ENCODE data around the gene PSEN1.

PSEN1 gene

DNA sequence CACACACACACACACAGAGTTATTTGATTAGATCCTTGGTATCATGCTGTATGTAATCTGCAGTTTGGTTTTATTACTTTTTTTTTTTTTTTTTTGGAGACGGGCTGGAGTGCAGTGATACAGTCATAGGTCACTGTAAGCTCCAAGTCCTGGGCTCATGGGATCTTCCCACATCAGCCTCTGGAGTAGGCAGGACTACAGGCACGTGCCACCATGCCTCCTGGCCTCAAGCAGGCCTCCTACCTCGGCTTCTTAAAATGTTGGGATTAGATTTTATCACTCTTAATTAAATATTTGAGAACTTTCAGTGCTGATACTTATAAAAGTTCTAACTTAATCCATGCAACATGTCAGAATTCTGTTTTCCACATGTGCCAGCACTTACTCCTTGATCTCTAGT is 31.3 kb upstream of the PSEN1 start:
- TF ChIP-seq, protein P1, sequence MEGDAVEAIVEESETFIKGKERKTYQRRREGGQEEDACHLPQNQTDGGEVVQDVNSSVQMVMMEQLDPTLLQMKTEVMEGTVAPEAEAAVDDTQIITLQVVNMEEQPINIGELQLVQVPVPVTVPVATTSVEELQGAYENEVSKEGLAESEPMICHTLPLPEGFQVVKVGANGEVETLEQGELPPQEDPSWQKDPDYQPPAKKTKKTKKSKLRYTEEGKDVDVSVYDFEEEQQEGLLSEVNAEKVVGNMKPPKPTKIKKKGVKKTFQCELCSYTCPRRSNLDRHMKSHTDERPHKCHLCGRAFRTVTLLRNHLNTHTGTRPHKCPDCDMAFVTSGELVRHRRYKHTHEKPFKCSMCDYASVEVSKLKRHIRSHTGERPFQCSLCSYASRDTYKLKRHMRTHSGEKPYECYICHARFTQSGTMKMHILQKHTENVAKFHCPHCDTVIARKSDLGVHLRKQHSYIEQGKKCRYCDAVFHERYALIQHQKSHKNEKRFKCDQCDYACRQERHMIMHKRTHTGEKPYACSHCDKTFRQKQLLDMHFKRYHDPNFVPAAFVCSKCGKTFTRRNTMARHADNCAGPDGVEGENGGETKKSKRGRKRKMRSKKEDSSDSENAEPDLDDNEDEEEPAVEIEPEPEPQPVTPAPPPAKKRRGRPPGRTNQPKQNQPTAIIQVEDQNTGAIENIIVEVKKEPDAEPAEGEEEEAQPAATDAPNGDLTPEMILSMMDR (IDR thresholded peaks at IDR 0.05; ENCODE audit: low read depth, low read length), result no peak
- Histone ChIP-seq H3K36me3 (peaks cover 90% of the 10 kb centered on the region), H3K9me3 (no peaks in the 10 kb centered on the region)

DNA sequence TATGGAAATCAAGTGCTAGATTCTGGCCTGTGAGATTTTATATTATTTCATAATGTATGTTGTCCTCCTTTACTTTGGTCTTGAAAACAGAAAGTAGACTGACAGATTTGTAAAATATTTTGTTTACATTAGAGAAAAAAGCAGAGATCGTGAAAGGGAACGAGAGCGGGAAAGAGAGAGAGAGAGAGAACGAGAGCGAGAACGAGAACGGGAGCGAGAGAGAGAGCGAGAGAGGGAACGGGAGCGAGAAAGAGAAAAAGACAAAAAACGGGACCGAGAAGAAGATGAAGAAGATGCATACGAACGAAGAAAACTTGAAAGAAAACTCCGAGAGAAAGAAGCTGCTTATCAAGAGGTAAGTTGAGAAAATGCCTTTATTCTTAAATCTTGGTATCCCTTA is 30.6 kb upstream of the PSEN1 start:
- Histone ChIP-seq H3K4me3 (ENCODE audit: low read depth, low read length) (no peak overlapping the region), H3K36me3 (peaks cover 90% of the 10 kb centered on the region)
- TF ChIP-seq, protein P1 (IDR thresholded peaks at IDR 0.05; ENCODE audit: low read depth, low read length), result no peak

More for the DNA sequence above, 31.3 kb upstream of the PSEN1 start:
- Histone ChIP-seq H3K27me3 (no peaks in the 10 kb centered on the region), H3K4me1 (no peaks in the 10 kb centered on the region; the same call in 1 of the 2 replicates), H3K4me3 (ENCODE audit: low read depth, low read length) (no peak overlapping the region)
- no peak for DNase-seq

DNA sequence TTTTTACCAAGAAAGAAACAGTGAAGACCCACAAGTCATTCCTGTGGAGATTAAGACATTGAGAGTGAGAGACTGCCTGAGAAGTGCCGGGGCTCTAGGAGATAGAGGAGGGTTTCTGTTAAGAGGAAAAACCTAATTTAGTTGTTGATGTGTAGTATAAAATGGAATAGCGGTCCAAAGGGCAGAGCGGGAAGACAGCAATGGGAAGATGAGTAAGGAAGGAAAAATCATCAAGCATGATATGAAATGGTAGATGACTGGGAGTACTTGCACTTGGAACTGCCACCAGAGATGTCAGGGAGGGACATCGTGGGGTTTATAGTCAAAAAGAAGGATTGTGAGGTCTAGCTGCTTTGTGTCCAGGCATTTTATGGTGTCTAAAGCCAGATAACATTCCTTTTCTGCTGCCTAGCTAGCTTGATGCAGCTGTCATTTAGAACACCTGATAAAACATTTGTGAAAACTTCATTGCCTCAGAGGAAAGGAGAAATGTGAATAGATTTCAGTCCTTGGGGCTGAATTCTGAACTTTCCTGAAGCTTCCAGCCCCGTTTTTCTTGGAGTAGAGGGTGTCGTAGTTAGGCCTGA is 20.1 kb upstream of the PSEN1 start:
- TF ChIP-seq, protein P1 (IDR thresholded peaks at IDR 0.05; ENCODE audit: low read depth, low read length), result no peak
- Histone ChIP-seq H3K4me3 (ENCODE audit: low read depth, low read length) (no peak overlapping the region), H3K27me3 (no peaks in the 10 kb centered on the region), H3K4me1 (0 out of 2 replicates have a peak, but pooled peaks cover 4% of the 10 kb centered on the region), H3K36me3 (peaks cover 82% of the 10 kb centered on the region), H3K9me3 (no peaks in the 10 kb centered on the region)
- no peak for DNase-seq

More for the DNA sequence above, 30.6 kb upstream of the PSEN1 start:
- DNase-seq, result no peak
- no peaks in the 10 kb centered on the region for H3K9me3 ChIP-seq
- no peaks in the 10 kb centered on the region for H3K27me3 ChIP-seq
- H3K4me1 ChIP-seq, result no peaks in the 10 kb centered on the region; the same call in 1 of the 2 replicates

DNA sequence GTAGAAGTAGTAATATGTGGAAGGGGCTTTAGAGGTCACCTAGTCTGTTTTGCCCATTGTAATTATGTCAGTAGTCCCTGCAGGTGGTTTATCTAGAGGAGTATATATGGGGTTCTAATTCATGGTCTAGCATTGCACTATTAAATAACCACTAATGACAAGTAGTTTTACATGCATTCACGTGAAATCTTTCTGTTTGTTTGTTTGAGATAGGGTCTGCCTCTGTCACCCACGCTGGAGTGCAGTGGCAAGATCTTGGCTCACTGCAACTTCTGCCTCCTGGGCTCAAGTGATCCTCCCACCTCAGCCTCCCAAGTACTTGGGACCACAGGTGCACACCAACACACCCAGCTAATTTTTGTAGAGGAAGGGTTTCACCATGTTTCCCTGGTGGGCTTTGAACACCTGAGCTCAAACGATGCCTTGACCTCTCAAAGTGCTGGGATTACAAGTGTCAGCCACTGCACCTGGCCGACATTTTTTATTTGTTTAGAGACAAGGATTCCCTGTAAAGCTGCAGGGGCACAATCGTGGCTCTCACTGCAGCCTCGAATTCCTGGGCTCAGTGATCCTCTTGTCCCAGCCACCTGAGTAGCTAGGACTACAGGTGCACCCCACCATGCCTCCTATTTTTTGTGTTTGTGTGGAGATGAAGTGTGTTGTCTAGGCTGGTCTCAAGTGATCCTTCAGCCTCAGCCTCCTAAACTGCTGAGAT is 12.0 kb upstream of the PSEN1 start:
- TF ChIP-seq, protein P1 (IDR thresholded peaks at IDR 0.05; ENCODE audit: low read depth, low read length), result no peak
- 0 out of 2 replicates have a peak, but pooled peaks cover 4% of the 10 kb centered on the region for H3K4me1 ChIP-seq
- no peaks in the 10 kb centered on the region for H3K27me3 ChIP-seq
- H3K4me3 ChIP-seq (ENCODE audit: low read depth, low read length), result no peak overlapping the region
- no peaks in the 10 kb centered on the region for H3K9me3 ChIP-seq
- no peak for DNase-seq
- H3K36me3 ChIP-seq, result peaks cover 32% of the 10 kb centered on the region

DNA sequence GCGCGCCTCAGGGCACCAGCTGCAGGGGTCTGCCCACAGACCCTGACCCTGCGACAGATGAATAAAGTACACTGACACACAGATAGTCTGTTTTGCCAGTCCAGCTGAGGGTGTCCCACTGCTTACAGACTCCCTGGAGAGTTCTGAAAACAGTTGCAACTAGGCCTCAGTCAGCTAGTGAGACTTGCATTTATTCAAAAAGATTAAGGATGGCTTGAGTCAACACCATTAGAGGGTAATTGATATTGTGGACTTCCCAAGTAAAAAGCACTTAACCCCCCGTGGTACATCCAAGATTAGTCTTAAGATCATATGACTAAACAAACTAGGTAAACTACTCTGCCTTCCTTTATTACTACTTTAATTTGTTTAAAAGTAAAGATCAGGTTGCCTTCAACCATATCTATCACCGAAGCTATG is 11.1 kb upstream of the PSEN1 start:
- H3K36me3 ChIP-seq, result peaks cover 23% of the 10 kb centered on the region
- H3K9me3 ChIP-seq, result no peaks in the 10 kb centered on the region
- 0 out of 2 replicates have a peak, but pooled peaks cover 1% of the 10 kb centered on the region for H3K4me1 ChIP-seq
- TF ChIP-seq, protein P1 (IDR thresholded peaks at IDR 0.05; ENCODE audit: low read depth, low read length), result no peak
- H3K4me3 ChIP-seq (ENCODE audit: low read depth, low read length), result no peak overlapping the region
- H3K27me3 ChIP-seq, result no peaks in the 10 kb centered on the region
- DNase-seq, result no peak

DNA sequence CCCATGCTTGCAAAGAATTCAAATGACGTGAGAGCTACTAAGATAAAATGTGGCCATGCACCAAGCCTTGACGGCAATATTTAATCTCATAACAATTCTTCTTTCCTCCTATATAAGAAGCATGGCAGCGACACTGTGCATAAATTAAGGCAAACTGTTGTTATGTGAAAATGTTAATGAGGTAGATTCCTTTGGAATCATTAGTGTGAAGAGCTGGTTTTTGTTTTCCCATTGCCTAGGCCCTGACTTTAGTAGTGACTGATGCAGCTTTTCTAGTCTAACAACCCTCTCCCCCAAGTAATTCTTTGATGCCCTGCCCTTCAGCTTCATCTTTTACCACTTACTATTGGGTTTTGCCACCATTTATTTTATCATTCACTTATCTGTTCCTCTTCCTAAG is 10.6 kb upstream of the PSEN1 start:
- TF ChIP-seq, protein P1 (IDR thresholded peaks at IDR 0.05; ENCODE audit: low read depth, low read length), result no peak
- no peak overlapping the region for H3K4me3 ChIP-seq (ENCODE audit: low read depth, low read length)
- H3K36me3 ChIP-seq, result peaks cover 17% of the 10 kb centered on the region
- H3K9me3 ChIP-seq, result no peaks in the 10 kb centered on the region
- H3K4me1 ChIP-seq, result no peaks in the 10 kb centered on the region
- DNase-seq, result no peak
- H3K27me3 ChIP-seq, result no peaks in the 10 kb centered on the region

Measured in BE2C (cell line).